H1 (cell line): ENCODE results near the gene RGS9BP. TPM values are rescaled to one million over a fixed set of nuclear protein-coding genes. Genes with fewer than 3 reads are reported as not detected.

Experiments used
- CTCF ChIA-PET: fragments of 300-600 bp; sonication (Branson Sonifier 250); formaldehyde crosslinking; loops from one replicate; lab custom pipeline; 2021; ENCODE audit not compliant: partially characterized antibody; lab: Charles Lee
- POLR2A ChIA-PET: fragments of 300-600 bp; sonication (Branson Sonifier 250); formaldehyde crosslinking; loops from one replicate; lab custom pipeline; 2021; ENCODE audit warnings: inconsistent platforms; ENCODE audit not compliant: partially characterized antibody; lab: Charles Lee
- DNase-seq, 2 experiments: peaks; one replicate each; pipeline versions ENCODE4 v3.0.0 to v3.0.0-alpha.2; 2010 to 2022; ENCODE audit warnings: low spot score in 2 of 2, low read depth in 1 of 2, mixed read lengths in 1 of 2
- FAIRE-seq: peaks from 2 replicates; lab custom pipeline; 2011; peaks lifted over from hg19 to GRCh38; lab: Jason Lieb, UNC
- H2AFZ ChIP-seq: 2 replicates; pipeline ENCODE4 v1.8.1; 2012; ENCODE audit warnings: low read length, inconsistent platforms
- H2AK5ac ChIP-seq: 2 replicates; pipeline ENCODE4 v1.6.1; 2013; ENCODE audit warnings: low read depth, low read length
- H2BK120ac ChIP-seq: replicated peaks from 2 replicates; pipeline ENCODE3; 2013; ENCODE audit warnings: low read depth, low read length, inconsistent platforms
- H2BK12ac ChIP-seq: 2 replicates; pipeline ENCODE4 v1.6.1; 2013; ENCODE audit warnings: low read depth, low read length
- H2BK15ac ChIP-seq: 2 replicates; pipeline ENCODE4 v1.6.1; 2013; ENCODE audit warnings: low read length
- H2BK20ac ChIP-seq: 2 replicates; pipeline ENCODE4 v1.6.1; 2013; ENCODE audit warnings: low read length
- H2BK5ac ChIP-seq: 2 replicates; pipeline ENCODE4 v1.6.1; 2013; ENCODE audit warnings: low read depth, low read length
- H3K14ac ChIP-seq: 2 replicates; pipeline ENCODE4 v1.6.1; 2013; ENCODE audit warnings: inconsistent platforms; ENCODE audit not compliant: insufficient read length
- H3K18ac ChIP-seq: 2 replicates; pipeline ENCODE4 v1.6.1; 2013; ENCODE audit warnings: low read length; ENCODE audit errors: extremely low read depth
- H3K23ac ChIP-seq: 2 replicates; pipeline ENCODE4 v1.6.1; 2013; ENCODE audit warnings: inconsistent platforms; ENCODE audit not compliant: insufficient read length
- H3K23me2 ChIP-seq: 2 replicates; pipeline ENCODE4 v1.6.1; 2013; ENCODE audit warnings: low read depth, low read length
- H3K27ac ChIP-seq: 2 replicates; pipeline ENCODE4 v1.6.1; 2011; ENCODE audit warnings: low read depth, low read length, inconsistent platforms
- H3K27me3 ChIP-seq, 4 experiments: replicated peaks in 1 of 4; 1 replicate in 1 of 4; 2 replicates in 3 of 4; pipeline versions ENCODE4 v1.6.1 to v1.8.1; 2011 to 2013; ENCODE audit warnings: low read length in 3 of 4, mild to moderate bottlenecking in 3 of 4, inconsistent platforms in 2 of 4, mixed read lengths in 2 of 4, moderate library complexity in 1 of 4; ENCODE audit not compliant: control insufficient read depth in 3 of 4, insufficient read depth in 3 of 4; ENCODE audit errors: extremely low read depth in 1 of 4
- H3K36me3 ChIP-seq, 4 experiments: 2 replicates each; pipeline versions ENCODE4 v1.6.1 to v1.8.1; 2011 to 2013; ENCODE audit warnings: mild to moderate bottlenecking in 4 of 4, low read length in 3 of 4, moderate library complexity in 2 of 4, control low read depth in 1 of 4, inconsistent platforms in 1 of 4; ENCODE audit not compliant: insufficient read depth in 4 of 4, control insufficient read depth in 2 of 4
- H3K4ac ChIP-seq: replicated peaks from 2 replicates; pipeline ENCODE3; 2013; ENCODE audit warnings: low read length, low read depth, mixed read lengths, inconsistent platforms; ENCODE audit not compliant: insufficient read length
- H3K4me1 ChIP-seq, 4 experiments: replicated peaks in 1 of 4; 1 replicate in 1 of 4; 2 replicates in 3 of 4; pipeline versions ENCODE4 v1.6.1 to v1.8.1; 2011 to 2013; ENCODE audit warnings: low read length in 3 of 4, inconsistent platforms in 2 of 4, mixed read lengths in 1 of 4; ENCODE audit not compliant: insufficient read depth in 4 of 4, control insufficient read depth in 3 of 4
- H3K4me2 ChIP-seq, 2 experiments: 2 replicates each; pipeline versions ENCODE4 v1.6.1 to v1.8.1; 2011 to 2013; ENCODE audit warnings: low read depth in 2 of 2, low read length in 2 of 2, control low read depth in 1 of 2, inconsistent platforms in 1 of 2, mild to moderate bottlenecking in 1 of 2; ENCODE audit not compliant: insufficient read depth in 1 of 2
- H3K4me3 ChIP-seq, 4 experiments: fragments of 200-600, 300-600 bp in 1 of 4; sonication (generic), shearing (Covaris generic), sonication (Bioruptor Twin) in 1 of 4; 2 replicates each; pipeline versions ENCODE4 v1.5.1 to v1.8.1; 2011 to 2016; ENCODE audit warnings: low read length in 4 of 4, low read depth in 3 of 4, control low read depth in 2 of 4, inconsistent platforms in 2 of 4, mild to moderate bottlenecking in 2 of 4, mixed read lengths in 1 of 4, moderate library complexity in 1 of 4; ENCODE audit not compliant: insufficient read depth in 2 of 4; ENCODE audit errors: extremely low read depth in 1 of 4
- H3K56ac ChIP-seq: replicated peaks from 2 replicates; pipeline ENCODE3; 2013; ENCODE audit warnings: low read depth, mild to moderate bottlenecking, mixed read lengths, low read length, inconsistent platforms; ENCODE audit not compliant: insufficient read length
- H3K79me1 ChIP-seq: 2 replicates; pipeline ENCODE4 v1.6.1; 2013; ENCODE audit warnings: low read depth, low read length, control low read depth
- H3K79me2 ChIP-seq, 2 experiments: 2 replicates each; pipeline versions ENCODE4 v1.6.1 to v1.8.1; 2012 to 2013; ENCODE audit warnings: low read length in 2 of 2, mild to moderate bottlenecking in 2 of 2, inconsistent platforms in 1 of 2; ENCODE audit not compliant: insufficient read depth in 2 of 2, control insufficient read depth in 1 of 2
- H3K9ac ChIP-seq, 4 experiments: replicated peaks in 1 of 4; 1 replicate in 1 of 4; 2 replicates in 3 of 4; pipeline versions ENCODE4 v1.6.1 to v1.8.1; 2011 to 2013; ENCODE audit warnings: low read depth in 3 of 4, low read length in 3 of 4, control low read depth in 2 of 4, mild to moderate bottlenecking in 2 of 4, moderate library complexity in 2 of 4, inconsistent platforms in 1 of 4; ENCODE audit errors: extremely low read depth in 1 of 4
- H3K9me3 ChIP-seq, 2 experiments: 2 replicates each; pipeline versions ENCODE4 v1.6.1 to v1.8.1; 2012 to 2013; ENCODE audit warnings: mild to moderate bottlenecking in 2 of 2, moderate library complexity in 2 of 2, control low read depth in 1 of 2, inconsistent platforms in 1 of 2, low read depth in 1 of 2, low read length in 1 of 2, mixed read lengths in 1 of 2; ENCODE audit not compliant: insufficient read depth in 2 of 2
- H4K20me1 ChIP-seq, 2 experiments: replicated peaks in 1 of 2; 2 replicates each; pipeline versions ENCODE3 to v1.8.1; 2011 to 2013; ENCODE audit warnings: inconsistent platforms in 2 of 2, low read length in 2 of 2, mild to moderate bottlenecking in 1 of 2; ENCODE audit not compliant: insufficient read depth in 2 of 2, control insufficient read depth in 1 of 2
- H4K5ac ChIP-seq: 2 replicates; pipeline ENCODE4 v1.6.1; 2013; ENCODE audit warnings: low read length, low read depth, mixed read lengths, inconsistent platforms; ENCODE audit not compliant: insufficient read length
- H4K8ac ChIP-seq: 2 replicates; pipeline ENCODE4 v1.8.0; 2013; ENCODE audit warnings: mild to moderate bottlenecking, moderate library complexity, low read length, inconsistent platforms; ENCODE audit not compliant: insufficient read depth; ENCODE audit errors: extremely low read depth
- H4K91ac ChIP-seq: replicated peaks from 2 replicates; pipeline ENCODE3; 2013; ENCODE audit warnings: low read length, mixed read lengths, inconsistent platforms; ENCODE audit not compliant: insufficient read length
- SP1 ChIP-seq: IDR thresholded peaks from 2 replicates; pipeline ENCODE4 v1.6.1; 2011; ENCODE audit warnings: low read depth, low read length
- WGBS, 2 experiments: shearing (Covaris generic) in 1 of 2; methylation state at CpG; one replicate each; pipeline versions ENCODE4 v1.1.6 to v1.1.7; 2013 to 2015; ENCODE audit warnings: low lambda C conversion rate in 2 of 2, mixed read lengths in 2 of 2, inconsistent platforms in 1 of 2, low coverage in 1 of 2, missing lambda C conversion rate in 1 of 2; ENCODE audit not compliant: insufficient replicate concordance in 2 of 2, insufficient coverage in 1 of 2, insufficient read length in 1 of 2; ENCODE audit errors: extremely low coverage in 1 of 2, missing lambda C conversion rate in 1 of 2; 5-methylcytosine and 5-hydroxymethylcytosine counted together
- polyA plus RNA-seq, 7 experiments: library from polyadenylated mRNA; depleted of rRNA in 3 of 7; stranded (reverse) in 5 of 7; unstranded in 2 of 7; fragments of >200 nt in 5 of 7; fragments of 200-250 nt in 2 of 7; gene quantifications; 1 replicate in 5 of 7; 2 replicates in 1 of 7; 4 replicates in 1 of 7; pipeline versions ENCODE4 v1.2.1 to v1.2.3, GENCODE V29; 2011 to 2013; ENCODE audit warnings: missing spikeins in 2 of 7, mixed read lengths in 2 of 7
- total RNA-seq: library from RNA; stranded (reverse); fragmentation: NEBNext Ultra II Directional; extraction: Animal tissue kit (Norgen Biotek cat#: 25700); gene quantifications from 2 replicates; pipeline ENCODE4 v1.2.1, GENCODE V29; 2021

RGS9BP gene
- total and polyA plus RNA-seq, 2 of the 8 experiments (the other 6 are each of a cell fraction or from before 2014, with no cell fraction given) = 0.11 to 0.26 TPM

DNA sequence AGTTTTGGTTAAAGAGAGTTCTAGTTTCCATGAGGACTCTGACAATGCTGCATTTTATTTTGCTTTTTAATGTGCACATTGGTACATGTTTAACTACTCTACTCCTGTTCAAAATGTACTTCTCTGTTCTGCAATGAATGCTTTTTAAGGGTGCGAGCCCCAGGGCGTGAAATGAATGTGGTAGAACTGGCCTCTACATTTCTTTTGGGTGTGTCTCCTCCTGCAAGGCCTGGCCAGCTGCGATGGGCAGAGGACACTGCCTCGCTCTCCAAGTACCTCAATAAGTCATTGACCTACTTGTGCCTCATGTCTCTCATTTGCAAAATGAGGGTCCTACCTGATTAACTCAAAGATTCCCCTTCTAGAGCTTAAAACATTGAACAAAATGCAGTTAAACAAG is 6.7 kb downstream of the RGS9BP start:
- TF ChIP-seq SP1 = no peak
- Histone ChIP-seq H2AK5ac (no peak overlapping the region), H3K23ac (no peak overlapping the region), H3K36me3 (no peaks in the 10 kb centered on the region), H3K56ac (no peak overlapping the region), H2BK15ac (no peak overlapping the region), H2BK120ac (no peak overlapping the region), H2BK12ac (no peak overlapping the region), H3K9me3 (no peaks in the 10 kb centered on the region), H2BK5ac (no peak overlapping the region), H3K9ac (no peak overlapping the region), H3K4ac (no peak overlapping the region), H3K79me2 (no peaks in the 10 kb centered on the region), H4K20me1 (no peaks in the 10 kb centered on the region), H4K5ac (no peak overlapping the region), H3K14ac (no peak overlapping the region), H3K27ac (no peak overlapping the region), H3K27me3 (peaks cover 2 to 14% (median 6%) of the 10 kb centered on the region in 4 experiments), H2AFZ (no peak overlapping the region), H3K4me2 (no peak overlapping the region), H3K4me1 (peaks cover 0 to 5% (median 3%) of the 10 kb centered on the region in 4 experiments; a peak in 6 of 7 replicates), H2BK20ac (no peak overlapping the region), H4K91ac (no peak overlapping the region), H3K4me3 (no peak overlapping the region), H3K18ac (no peak overlapping the region), H3K79me1 (no peaks in the 10 kb centered on the region), H4K8ac (no peak overlapping the region), H3K23me2 (no peaks in the 10 kb centered on the region)
- POLR2A ChIA-PET = no interaction called here
- WGBS, 2 experiments = 85% methylated on average over 4 of the region's 4 CpGs; no CpG with 5 or more reads in 1 of the 2 experiments
- DNase-seq = no peak
- FAIRE-seq = no peak
- CTCF ChIA-PET = interaction anchor here (1.0 to 1.2 kb wide), 2 partner anchors 10 to 30 kb away, joined by 3 read pairs; no protein-coding TSS in a partner anchor
